Measurements from ENCODE around the gene ABCA3. TPM values are rescaled to one million over a fixed set of nuclear protein-coding genes. Genes with fewer than 3 reads are reported as not detected.

Gene ABCA3
- total and polyA plus RNA-seq, 2 of the 8 experiments (the other 6 are each of a cell fraction or from before 2014, with no cell fraction given): 5.7 to 7.9 TPM

- Histone ChIP-seq H2AFZ (ENCODE audit: low read length) (no peak overlapping the region), H3K4ac (replicated peaks; ENCODE audit: insufficient read length, low read depth, low read length) (no peak overlapping the region), H2BK12ac (ENCODE audit: low read depth, low read length) (no peak overlapping the region), H3K9me3 (ENCODE audit: insufficient read depth in 2 of 2, low read depth in 1 of 2, low read length in 1 of 2) (no peaks in the 10 kb centered on the region), H4K20me1 (replicated peaks in 1 of 2; ENCODE audit: control insufficient read depth in 1 of 2, insufficient read depth in 2 of 2, low read length in 2 of 2) (peaks cover 15 to 18% of the 10 kb centered on the region in 2 experiments), H3K23ac (ENCODE audit: insufficient read length) (no peak overlapping the region), H3K4me1 (replicated peaks in 1 of 4; ENCODE audit: control insufficient read depth in 3 of 4, insufficient read depth in 4 of 4, low read length in 3 of 4) (peaks cover 4 to 6% (median 5%) of the 10 kb centered on the region in 4 experiments; a peak in 6 of 7 replicates), H3K18ac (ENCODE audit: extremely low read depth, low read length) (no peak overlapping the region), H3K79me1 (ENCODE audit: low read depth, low read length) (peaks cover 8% of the 10 kb centered on the region; the same call in 1 of the 2 replicates), H2AK5ac (ENCODE audit: low read depth, low read length) (no peak overlapping the region), H3K4me2 (ENCODE audit: insufficient read depth in 1 of 2, low read depth in 2 of 2, low read length in 2 of 2) (no peak overlapping the region; a peak in 1 of 4 replicates), H3K4me3 (ENCODE audit: extremely low read depth in 1 of 4, insufficient read depth in 2 of 4, low read depth in 3 of 4, low read length in 4 of 4) (no peak overlapping the region), H4K91ac (replicated peaks; ENCODE audit: insufficient read length, low read length) (no peak overlapping the region), H2BK15ac (ENCODE audit: low read length) (no peak overlapping the region), H3K23me2 (ENCODE audit: low read depth, low read length) (peaks cover 5% of the 10 kb centered on the region; the same call in 1 of the 2 replicates), H4K8ac (ENCODE audit: extremely low read depth, insufficient read depth, low read length) (no peak overlapping the region), H2BK120ac (replicated peaks; ENCODE audit: low read depth, low read length) (no peak overlapping the region), H3K14ac (ENCODE audit: insufficient read length) (no peak overlapping the region), H3K56ac (replicated peaks; ENCODE audit: insufficient read length, low read depth, low read length) (no peak overlapping the region), H3K36me3 (ENCODE audit: control insufficient read depth in 2 of 4, insufficient read depth in 4 of 4, low read length in 3 of 4) (peaks cover 25 to 55% (median 43%) of the 10 kb centered on the region in 4 experiments), H2BK5ac (ENCODE audit: low read depth, low read length) (no peak overlapping the region; the same call in 1 of the 2 replicates), H3K9ac (replicated peaks in 1 of 4; ENCODE audit: extremely low read depth in 1 of 4, low read depth in 3 of 4, low read length in 3 of 4) (no peak overlapping the region), H2BK20ac (ENCODE audit: low read length) (no peak overlapping the region), H3K27me3 (replicated peaks in 1 of 4; ENCODE audit: control insufficient read depth in 3 of 4, extremely low read depth in 1 of 4, insufficient read depth in 3 of 4, low read length in 3 of 4) (no peaks in the 10 kb centered on the region), H3K79me2 (ENCODE audit: control insufficient read depth in 1 of 2, insufficient read depth in 2 of 2, low read length in 2 of 2) (peaks cover 0 to 28% of the 10 kb centered on the region in 2 experiments; a peak in 2 of 4 replicates), H3K27ac (ENCODE audit: low read depth, low read length) (no peak overlapping the region), H4K5ac (ENCODE audit: insufficient read length, low read depth, low read length) (no peak overlapping the region)
- no peak for FAIRE-seq
- DNase-seq (ENCODE audit: low read depth in 1 of 2, low spot score in 2 of 2): no peak
- CTCF ChIA-PET (ENCODE audit: partially characterized antibody): interaction anchor here (1.0 to 2.6 kb wide), 9 partner anchors 10 to 175 kb away, joined by 3 to 26 read pairs (median 6); no protein-coding TSS in a partner anchor
- 94% methylated on average over 7 of the region's 7 CpGs; no CpG with 5 or more reads in 1 of the 2 experiments for WGBS, 2 experiments (ENCODE audit: extremely low coverage in 1 of 2, insufficient coverage in 1 of 2, insufficient read length in 1 of 2, insufficient replicate concordance in 2 of 2, low coverage in 1 of 2, low lambda C conversion rate in 2 of 2, missing lambda C conversion rate in 1 of 2)
- POLR2A ChIA-PET (ENCODE audit: partially characterized antibody): interaction anchor here (0.6 to 13.9 kb wide), 18 partner anchors 13 to 207 kb away, joined by 3 to 228 read pairs (median 6); partner anchors contain the start of genes DNASE1L2, E4F1, RAB26 and RNPS1
- TF ChIP-seq HDAC2 (IDR thresholded peaks at IDR 0.05; ENCODE audit: borderline replicate concordance in 1 of 2, low read depth in 2 of 2, low read length in 2 of 2) (no peak), POLR2A (IDR thresholded peaks at IDR 0.05; ENCODE audit: control extremely low read depth in 1 of 2, low read depth in 2 of 2, low read length in 2 of 2) (peak in 1 of 2 experiments; percentile 37; a peak in 1 of 3 replicates)
Observed at GRCh38 chr16:2252806-2253148, 87.8 kb downstream of the ABCA3 start.

All from H1 (cell line).